Measurements from ENCODE around the gene PIK3AP1. TPM values are rescaled to one million over a fixed set of nuclear protein-coding genes. Genes with fewer than 3 reads are reported as not detected.
A peak's percentile ranks its signal among the peaks of the same experiment; 100 is the strongest.

PIK3AP1 gene
- total and polyA plus RNA-seq, 10 of the 15 experiments (the other 5 are each of a cell fraction or from before 2014, with no cell fraction given), result 26.2 to 306 (median 119) TPM

- ChIA-PET SMC1A (ENCODE audit: uncharacterized antibody, unreplicated experiment) (interaction anchor here (0.7 to 7.4 kb wide), 8 partner anchors 18 to 73 kb away, joined by 3 to 44 read pairs (median 6); no protein-coding TSS in a partner anchor), CTCF (interaction anchor here (0.6 to 3.4 kb wide), 5 partner anchors 22 to 94 kb away, joined by 3 to 13 read pairs (median 4); no protein-coding TSS in a partner anchor), POLR2A (interaction anchor here (0.6 to 7.8 kb wide), 3 partner anchors 15 to 24 kb away, joined by 3 to 57 read pairs (median 4); no protein-coding TSS in a partner anchor), RAD21 (ENCODE audit: unreplicated experiment) (interaction anchor here (1.0 to 4.6 kb wide), 5 partner anchors 7 to 46 kb away, joined by 3 to 25 read pairs (median 4); no protein-coding TSS in a partner anchor)
- Histone ChIP-seq H3K9me3 (replicated peaks; ENCODE audit: control insufficient read depth, insufficient read depth, low read length) (no peaks in the 10 kb centered on the region), H2AFZ (ENCODE audit: control insufficient read depth, low read depth, low read length) (no peak overlapping the region), H3K4me3 (peak overlapping the region; percentile 27; the same call in 1 of the 2 replicates), H3K4me2 (ENCODE audit: control insufficient read depth, insufficient read depth) (peak overlapping the region; percentile 40), H3K9ac (ENCODE audit: control insufficient read depth, insufficient read depth, low read length) (no peak overlapping the region; the same call in 1 of the 2 replicates), H3K79me2 (ENCODE audit: control insufficient read depth, insufficient read depth, low read length) (peaks cover 88% of the 10 kb centered on the region), H3K4me1 (ENCODE audit: control insufficient read depth, insufficient read depth, low read length) (peaks cover 86% of the 10 kb centered on the region), H3K27me3 (replicated peaks in 1 of 2; ENCODE audit: control insufficient read depth in 2 of 2, insufficient read depth in 2 of 2, low read length in 1 of 2) (no peaks in the 10 kb centered on the region), H3K27ac (ENCODE audit: control insufficient read depth, insufficient read depth) (peak overlapping the region; percentile 59), H3K36me3 (ENCODE audit: control insufficient read depth in 2 of 2, insufficient read depth in 2 of 2, low read length in 1 of 2) (peaks cover 2 to 24% of the 10 kb centered on the region in 2 experiments), H4K20me1 (ENCODE audit: control insufficient read depth, insufficient read depth) (peaks cover 3% of the 10 kb centered on the region; the same call in 1 of the 2 replicates)
- no TSS peak for BruUV-seq (replicated peaks)
- intact Hi-C loops (cut with micrococcal nuclease; ENCODE audit: unreplicated experiment) (no loop called here), in situ Hi-C loops (cut with MboI) (no loop called here)
- ATAC-seq (peak; percentile 31), DNase-seq (ENCODE audit: low read depth, low spot score) (no peak), FAIRE-seq (no peak)
- 0 out of 2 replicates have a peak, but pooled peaks have one; percentile 42 for TF ChIP-seq FOXM1 (IDR thresholded peaks at IDR 0.05; ENCODE audit: low read depth, low read length)
- no peak for TF ChIP-seq SMC3 (IDR thresholded peaks at IDR 0.05; ENCODE audit: borderline replicate concordance, low read length)
- peak; percentile 69 for TF ChIP-seq PKNOX1 (IDR thresholded peaks at IDR 0.05)
- 2% methylated on average over 4 of the region's 4 CpGs for WGBS (ENCODE audit: insufficient coverage, insufficient replicate concordance, low lambda C conversion rate, missing lambda C conversion rate)
Observed at GRCh38 chr10:96671211-96671890, 49.0 kb downstream of the PIK3AP1 start.

Measured in GM12878 (cell line).